GM12874 (cell line): ENCODE results near the gene KIF5B.

Experiments
- TF ChIP-seq, protein P1 (sequence below): IDR thresholded peaks from 2 replicates; pipeline ENCODE4 v1.5.1; 2011; ENCODE audit warnings: low read depth, mild to moderate bottlenecking, control low read depth, low read length, moderate library complexity; ENCODE audit not compliant: insufficient read depth

KIF5B gene

GRCh38 chr10:32068569-32068968, 12.3 kb upstream of the KIF5B start:
- TF ChIP-seq, protein P1, sequence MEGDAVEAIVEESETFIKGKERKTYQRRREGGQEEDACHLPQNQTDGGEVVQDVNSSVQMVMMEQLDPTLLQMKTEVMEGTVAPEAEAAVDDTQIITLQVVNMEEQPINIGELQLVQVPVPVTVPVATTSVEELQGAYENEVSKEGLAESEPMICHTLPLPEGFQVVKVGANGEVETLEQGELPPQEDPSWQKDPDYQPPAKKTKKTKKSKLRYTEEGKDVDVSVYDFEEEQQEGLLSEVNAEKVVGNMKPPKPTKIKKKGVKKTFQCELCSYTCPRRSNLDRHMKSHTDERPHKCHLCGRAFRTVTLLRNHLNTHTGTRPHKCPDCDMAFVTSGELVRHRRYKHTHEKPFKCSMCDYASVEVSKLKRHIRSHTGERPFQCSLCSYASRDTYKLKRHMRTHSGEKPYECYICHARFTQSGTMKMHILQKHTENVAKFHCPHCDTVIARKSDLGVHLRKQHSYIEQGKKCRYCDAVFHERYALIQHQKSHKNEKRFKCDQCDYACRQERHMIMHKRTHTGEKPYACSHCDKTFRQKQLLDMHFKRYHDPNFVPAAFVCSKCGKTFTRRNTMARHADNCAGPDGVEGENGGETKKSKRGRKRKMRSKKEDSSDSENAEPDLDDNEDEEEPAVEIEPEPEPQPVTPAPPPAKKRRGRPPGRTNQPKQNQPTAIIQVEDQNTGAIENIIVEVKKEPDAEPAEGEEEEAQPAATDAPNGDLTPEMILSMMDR = no peak

- TF ChIP-seq, protein P1 = no peak
These were observed 9.6 kb upstream of the KIF5B start for GRCh38 chr10:32065856-32066255.

GRCh38 chr10:32061440-32061839, 5.2 kb upstream of the KIF5B start:
- TF ChIP-seq, protein P1 = no peak

DNA sequence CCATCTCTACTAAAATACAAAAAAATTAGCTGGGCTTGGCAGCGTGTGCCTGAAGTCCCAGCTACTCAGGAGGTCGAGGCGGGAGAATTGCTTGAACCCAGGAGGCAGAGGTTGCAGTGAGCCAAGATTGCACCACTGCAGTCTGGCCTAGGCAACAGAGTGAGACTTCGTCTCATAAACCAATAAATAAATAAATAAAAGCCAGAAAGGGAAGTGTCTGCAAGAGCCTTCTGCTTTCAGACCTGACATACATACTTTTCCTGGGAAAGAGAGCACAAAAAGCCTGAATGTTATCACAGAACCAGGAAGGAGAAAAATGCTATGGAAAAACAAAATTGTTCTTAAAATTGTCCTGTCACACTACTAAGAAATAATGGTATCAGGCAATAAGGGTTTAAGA, 4.1 kb upstream of the KIF5B start:
- TF ChIP-seq, protein P1 = no peak

- TF ChIP-seq, protein P1 = no peak
These were observed 3.2 kb upstream of the KIF5B start for GRCh38 chr10:32059472-32059871.

DNA sequence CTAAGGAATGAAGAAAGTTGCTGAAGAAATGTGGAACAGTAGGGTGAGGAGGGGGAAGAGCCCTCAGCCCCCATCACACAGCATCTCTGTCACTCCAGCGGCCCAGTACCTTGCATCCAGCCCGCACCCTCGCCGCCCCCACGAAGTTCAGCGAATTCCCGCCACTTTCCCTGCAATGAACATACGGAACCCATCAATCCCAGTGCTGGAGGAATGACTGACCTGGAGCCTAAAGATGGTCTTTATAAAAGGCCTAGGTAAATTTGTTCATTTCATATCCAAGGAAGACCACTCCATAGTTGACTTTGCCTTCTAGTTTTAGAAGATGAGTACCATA, 779 bp upstream of the KIF5B start:
- TF ChIP-seq, protein P1 = no peak

DNA sequence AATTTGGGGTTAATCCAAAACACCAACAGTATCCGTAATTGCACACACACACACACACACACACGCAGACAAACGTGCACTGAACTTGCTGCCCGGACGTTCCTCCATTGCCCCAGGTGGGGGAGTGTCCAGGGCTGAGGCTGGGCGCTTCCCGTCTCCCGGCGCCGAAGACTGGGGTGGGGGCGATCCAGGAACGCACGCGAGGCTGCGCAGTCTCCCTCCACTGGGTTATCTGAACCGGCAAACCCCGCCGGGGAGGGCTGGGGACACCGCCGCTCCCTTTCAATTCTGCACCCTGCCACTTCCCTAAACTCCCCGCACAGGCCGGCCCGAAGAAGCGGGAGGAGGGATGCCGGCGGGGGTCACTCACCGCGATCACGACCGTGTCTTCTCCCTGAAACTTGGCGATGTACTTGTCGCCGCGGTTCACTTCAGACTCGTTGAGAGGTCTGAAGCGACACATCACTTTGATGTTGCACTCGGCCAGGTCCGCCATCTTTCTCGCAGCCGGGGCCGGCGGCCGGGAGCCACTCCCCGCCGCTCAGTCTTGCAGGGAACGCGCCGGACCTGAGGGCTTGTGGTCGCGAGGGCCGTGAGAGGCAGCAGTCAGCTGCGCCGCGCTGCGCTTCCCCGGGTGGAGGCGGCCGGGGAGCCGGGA, 618 bp downstream of the KIF5B start:
- TF ChIP-seq, protein P1 = no peak
